ENCODE measurements around the gene WFDC2. TPM values are rescaled to one million over a fixed set of nuclear protein-coding genes. Genes with fewer than 3 reads are reported as not detected.
A peak's percentile ranks its signal among the peaks of the same experiment; 100 is the strongest.

WFDC2 gene
- not detected in 2 replicates for total RNA-seq

DNA sequence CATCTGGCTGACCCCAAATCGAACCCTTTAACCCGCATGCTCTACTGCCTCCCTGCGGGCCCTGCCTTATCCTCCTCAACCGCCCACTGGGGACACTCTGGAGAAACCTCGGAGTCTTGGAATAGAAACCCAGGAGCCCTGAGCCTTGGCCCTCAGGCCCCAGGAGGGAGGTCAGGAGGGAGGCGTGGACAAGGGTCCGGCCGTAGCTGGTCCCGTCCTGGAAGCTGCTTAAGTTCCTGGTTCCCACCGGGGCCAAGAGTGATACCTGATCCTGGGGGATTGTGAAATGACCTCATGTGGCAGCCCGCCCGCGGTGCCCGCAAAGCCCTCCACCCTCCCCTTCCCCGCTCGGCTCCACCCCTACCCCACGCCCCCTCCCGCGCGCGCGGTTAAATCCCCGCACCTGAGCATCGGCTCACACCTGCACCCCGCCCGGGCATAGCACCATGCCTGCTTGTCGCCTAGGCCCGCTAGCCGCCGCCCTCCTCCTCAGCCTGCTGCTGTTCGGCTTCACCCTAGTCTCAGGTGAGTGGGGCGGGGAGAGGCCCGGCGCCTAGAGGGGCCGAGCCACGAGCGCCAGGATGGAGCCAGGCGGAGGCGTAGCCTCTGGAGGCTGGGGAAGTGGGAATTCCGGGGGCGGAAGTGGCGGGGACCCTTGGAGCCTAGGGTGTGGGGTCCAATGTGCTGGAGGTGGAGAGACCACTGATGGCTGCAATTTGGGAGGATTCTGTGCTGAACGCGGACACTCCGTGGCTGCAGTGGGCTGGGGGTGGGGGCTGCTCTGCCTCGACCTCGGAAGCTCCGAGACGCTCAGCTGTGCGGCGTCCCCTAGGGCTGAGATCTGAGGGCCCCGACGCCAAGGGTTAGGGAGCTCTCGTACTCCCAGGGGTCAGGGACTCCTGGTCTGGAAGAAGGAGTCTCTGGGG, at the start of gene WFDC2:
TSS of gene WFDC2 (plus strand) at position 418 of the 926 bp plus-strand sequence. CDS start at position 447, 29 bp downstream.
- TF ChIP-seq CTCF (IDR thresholded peaks at IDR 0.05; ENCODE audit: insufficient read depth, low read length, severe bottlenecking) = peak; percentile 14
- Histone ChIP-seq H3K27me3 (ENCODE audit: control insufficient read depth, insufficient read depth, low read length) (peaks cover 16% of the 10 kb centered on the region), H3K36me3 (ENCODE audit: control insufficient read depth, insufficient read depth, low read length) (no peaks in the 10 kb centered on the region), H3K4me3 (ENCODE audit: low read depth, low read length) (peak within 1 kb of the TSS; percentile 17)
- FAIRE-seq (no peak), DNase-seq (ENCODE audit: low read depth) (no peak)

DNA sequence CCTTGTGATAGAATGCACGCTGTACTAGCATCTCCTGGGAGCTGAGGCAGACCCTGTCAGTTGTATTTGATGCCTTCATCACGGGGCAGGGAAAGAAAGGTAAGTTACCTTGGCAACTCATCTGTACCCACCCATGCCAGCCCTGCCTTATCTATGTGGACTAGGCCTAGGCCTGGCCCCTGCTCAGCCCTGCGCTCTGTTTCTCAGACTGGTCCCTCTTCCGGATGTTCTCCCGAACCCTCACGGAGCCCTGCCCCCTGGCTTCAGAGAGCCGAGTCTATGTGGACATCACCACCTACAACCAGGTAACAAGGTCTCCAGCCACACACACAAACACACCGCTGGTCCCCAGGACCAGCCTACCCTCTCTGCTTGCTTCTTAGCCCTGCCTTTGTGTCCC, 49.4 kb upstream of the WFDC2 start:
- FAIRE-seq (no peak), DNase-seq (ENCODE audit: low read depth) (no peak)
- H3K36me3 ChIP-seq (ENCODE audit: control insufficient read depth, insufficient read depth, low read length) = peaks cover 24% of the 10 kb centered on the region

GRCh38 chr20:45423700-45424099, 45.9 kb upstream of the WFDC2 start:
- FAIRE-seq = no peak
- H3K36me3 ChIP-seq (ENCODE audit: control insufficient read depth, insufficient read depth, low read length) = peaks cover 28% of the 10 kb centered on the region

More for the DNA sequence above, 49.4 kb upstream of the WFDC2 start:
- no peaks in the 10 kb centered on the region for H3K27me3 ChIP-seq (ENCODE audit: control insufficient read depth, insufficient read depth, low read length)
- H3K4me3 ChIP-seq (ENCODE audit: low read depth, low read length) = no peak overlapping the region
- no peak for TF ChIP-seq CTCF (IDR thresholded peaks at IDR 0.05; ENCODE audit: insufficient read depth, low read length, severe bottlenecking)

DNA sequence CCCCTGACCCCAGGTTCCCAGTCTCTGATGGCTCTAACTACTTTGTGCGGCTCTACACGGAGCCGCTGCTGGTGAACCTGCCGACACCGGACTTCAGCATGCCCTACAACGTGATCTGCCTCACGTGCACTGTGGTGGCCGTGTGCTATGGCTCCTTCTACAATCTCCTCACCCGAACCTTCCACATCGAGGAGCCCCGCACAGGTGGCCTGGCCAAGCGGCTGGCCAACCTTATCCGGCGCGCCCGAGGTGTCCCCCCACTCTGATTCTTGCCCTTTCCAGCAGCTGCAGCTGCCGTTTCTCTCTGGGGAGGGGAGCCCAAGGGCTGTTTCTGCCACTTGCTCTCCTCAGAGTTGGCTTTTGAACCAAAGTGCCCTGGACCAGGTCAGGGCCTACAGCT, 44.0 kb upstream of the WFDC2 start:
- Histone ChIP-seq H3K36me3 (ENCODE audit: control insufficient read depth, insufficient read depth, low read length) (peaks cover 19% of the 10 kb centered on the region), H3K27me3 (ENCODE audit: control insufficient read depth, insufficient read depth, low read length) (no peaks in the 10 kb centered on the region), H3K4me3 (ENCODE audit: low read depth, low read length) (no peak overlapping the region)
- TF ChIP-seq CTCF (IDR thresholded peaks at IDR 0.05; ENCODE audit: insufficient read depth, low read length, severe bottlenecking) = no peak
- no peak for FAIRE-seq
- DNase-seq (ENCODE audit: low read depth) = no peak

More at GRCh38 chr20:45423700-45424099, 45.9 kb upstream of the WFDC2 start:
- TF ChIP-seq CTCF (IDR thresholded peaks at IDR 0.05; ENCODE audit: insufficient read depth, low read length, severe bottlenecking) = no peak
- Histone ChIP-seq H3K4me3 (ENCODE audit: low read depth, low read length) (no peak overlapping the region), H3K27me3 (ENCODE audit: control insufficient read depth, insufficient read depth, low read length) (no peaks in the 10 kb centered on the region)
- no peak for DNase-seq (ENCODE audit: low read depth)

GRCh38 chr20:45426320-45427016, 43.1 kb upstream of the WFDC2 start:
- TF ChIP-seq CTCF (IDR thresholded peaks at IDR 0.05; ENCODE audit: insufficient read depth, low read length, severe bottlenecking) = no peak
- no peak for FAIRE-seq

More at GRCh38 chr20:45426320-45427016, 43.1 kb upstream of the WFDC2 start:
- Histone ChIP-seq H3K4me3 (ENCODE audit: low read depth, low read length) (no peak overlapping the region), H3K36me3 (ENCODE audit: control insufficient read depth, insufficient read depth, low read length) (peaks cover 11% of the 10 kb centered on the region), H3K27me3 (ENCODE audit: control insufficient read depth, insufficient read depth, low read length) (no peaks in the 10 kb centered on the region)
- no peak for DNase-seq (ENCODE audit: low read depth)

All from bronchial epithelial cell (primary cell).